WTC11 (cell line): ENCODE measurements around the gene OR10D3.

ENCODE experiments used
- ATF1 ChIP-seq: sonication (generic); formaldehyde crosslinking; IDR thresholded peaks from 2 replicates; pipeline ENCODE4 v1.8.1; 2023; ENCODE audit warnings: mild to moderate bottlenecking, moderate library complexity, missing genetic modification reagents
- CTCF ChIP-seq: fragments of 200-600 bp; IDR thresholded peaks from 2 replicates; pipeline ENCODE4 v1.8.0; 2022; ENCODE audit warnings: antibody characterized with exemption
- E2F4 ChIP-seq: sonication (generic); formaldehyde crosslinking; IDR thresholded peaks from 2 replicates; pipeline ENCODE4 v1.8.1; 2022; ENCODE audit warnings: low read depth, mild to moderate bottlenecking, moderate library complexity, missing genetic modification reagents, borderline replicate concordance
- FOXJ3 ChIP-seq: sonication (generic); formaldehyde crosslinking; IDR thresholded peaks from 2 replicates; pipeline ENCODE4 v1.9.0; 2021; ENCODE audit warnings: missing genetic modification reagents, mild to moderate bottlenecking, borderline replicate concordance
- FOXP4 ChIP-seq: sonication (generic); formaldehyde crosslinking; IDR thresholded peaks from 2 replicates; pipeline ENCODE4 v1.8.0; 2022; ENCODE audit warnings: mild to moderate bottlenecking, missing genetic modification reagents
- IRF1 ChIP-seq: sonication (generic); formaldehyde crosslinking; IDR thresholded peaks from 2 replicates; pipeline ENCODE4 v1.8.0; 2023; ENCODE audit warnings: missing genetic modification reagents
- KAT7 ChIP-seq: sonication (generic); formaldehyde crosslinking; IDR thresholded peaks from 2 replicates; pipeline ENCODE4 v1.8.1; 2023; ENCODE audit warnings: missing genetic modification reagents, mild to moderate bottlenecking, borderline replicate concordance
- MAX ChIP-seq: sonication (generic); formaldehyde crosslinking; IDR thresholded peaks from 2 replicates; pipeline ENCODE4 v1.8.0; 2022; ENCODE audit warnings: mild to moderate bottlenecking, missing genetic modification reagents
- PREB ChIP-seq: sonication (generic); formaldehyde crosslinking; IDR thresholded peaks from 2 replicates; pipeline ENCODE4 v1.8.1; 2022; ENCODE audit warnings: mild to moderate bottlenecking, missing genetic modification reagents, moderate library complexity, borderline replicate concordance
- SMAD4 ChIP-seq: sonication (generic); formaldehyde crosslinking; IDR thresholded peaks from 2 replicates; pipeline ENCODE4 v1.8.0; 2022; ENCODE audit warnings: mild to moderate bottlenecking, missing genetic modification reagents
- TP53 ChIP-seq: sonication (generic); formaldehyde crosslinking; IDR thresholded peaks from 2 replicates; pipeline ENCODE4 v1.8.1; 2023; ENCODE audit warnings: mild to moderate bottlenecking, missing genetic modification reagents

GRCh38 chr11:124167826-124168231 is 15.3 kb upstream of the OR10D3 start:
- TF ChIP-seq PREB (CRISPR knock-in tag) (no peak), IRF1 (CRISPR knock-in tag) (no peak), FOXP4 (CRISPR knock-in tag) (no peak; the same call in 1 of the 2 replicates), CTCF (no peak), E2F4 (CRISPR knock-in tag) (no peak), KAT7 (CRISPR knock-in tag) (no peak), MAX (CRISPR knock-in tag) (no peak), ATF1 (no peak), FOXJ3 (CRISPR knock-in tag) (no peak), TP53 (CRISPR knock-in tag) (no peak), SMAD4 (no peak)
